AG10803 (cell line): ENCODE measurements around the gene PLP2.
"Not testable (repeated sequence)": the region's sequence is repeated elsewhere in the genome, so short reads cannot be mapped to it uniquely, and the experiment has no call there.

Experiments used
- DNase-seq: peaks from one replicate; pipeline ENCODE4 v3.0.0; 2010; ENCODE audit warnings: low read depth
- H3K4me3 ChIP-seq: 2 replicates; pipeline ENCODE4 v1.5.1; 2011; ENCODE audit warnings: mild to moderate bottlenecking, low read length, control low read depth
- CTCF ChIP-seq: conservative IDR thresholded peaks from 2 replicates; pipeline ENCODE4 v1.5.1; 2011; ENCODE audit warnings: mild to moderate bottlenecking, low read length, control low read depth, inconsistent platforms

PLP2 gene

GRCh38 chrX:49164589-49165360 is 6.9 kb upstream of the PLP2 start:
- no peak for DNase-seq
- no peak overlapping the region for H3K4me3 ChIP-seq
- no peak for TF ChIP-seq CTCF

DNA sequence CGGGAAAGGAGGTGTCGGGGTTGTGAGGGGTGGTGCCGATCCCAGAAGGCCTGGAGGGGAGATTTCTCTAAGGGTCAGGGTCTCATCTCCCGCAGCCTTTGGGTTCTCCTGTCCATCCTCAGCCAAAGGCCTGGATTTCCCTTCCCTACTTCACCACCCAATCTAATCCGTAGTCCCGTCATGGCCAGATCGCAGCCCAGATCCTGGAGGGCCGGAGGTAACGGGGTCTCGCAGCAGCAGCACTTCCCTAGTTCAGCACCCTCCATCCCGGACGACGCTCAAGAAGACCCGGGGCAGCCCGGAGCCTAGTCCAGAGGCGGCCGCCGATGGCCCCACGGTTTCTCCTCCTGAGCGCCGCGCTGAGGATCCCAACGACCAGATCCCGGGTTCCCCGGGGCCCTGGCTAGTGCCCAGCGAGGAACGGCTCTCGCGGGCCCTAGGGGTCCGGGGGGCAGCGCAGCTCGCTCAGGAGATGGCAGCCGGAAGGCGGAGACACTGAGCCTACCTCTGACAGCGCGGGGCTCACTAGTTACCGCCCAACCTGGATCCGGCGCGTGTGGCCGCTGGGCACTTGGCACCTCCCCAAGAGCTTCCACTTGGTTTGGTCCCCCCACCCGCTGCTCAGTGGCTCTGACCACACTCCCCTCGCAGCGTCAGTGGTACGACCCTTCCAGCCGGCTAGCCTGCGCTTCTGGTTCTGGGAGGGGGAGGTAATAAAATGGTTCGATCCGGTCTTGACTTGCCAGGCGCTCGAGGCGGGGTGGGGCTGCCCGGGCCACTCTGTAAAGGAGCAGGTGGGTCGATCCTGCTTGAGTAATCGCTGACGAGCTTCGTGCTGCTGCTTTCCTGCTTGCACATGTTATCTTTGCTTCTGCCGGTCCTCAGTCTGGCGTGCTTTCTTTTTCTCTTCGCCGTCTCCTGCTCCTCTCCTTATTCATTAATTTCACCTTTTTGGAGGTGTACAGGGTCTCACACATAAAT is 5.5 kb upstream of the PLP2 start:
- peak overlapping the region; percentile 59 for H3K4me3 ChIP-seq
- peak; percentile 62 for DNase-seq
- TF ChIP-seq CTCF = peak; percentile 21; the same call in 1 of the 2 replicates

DNA sequence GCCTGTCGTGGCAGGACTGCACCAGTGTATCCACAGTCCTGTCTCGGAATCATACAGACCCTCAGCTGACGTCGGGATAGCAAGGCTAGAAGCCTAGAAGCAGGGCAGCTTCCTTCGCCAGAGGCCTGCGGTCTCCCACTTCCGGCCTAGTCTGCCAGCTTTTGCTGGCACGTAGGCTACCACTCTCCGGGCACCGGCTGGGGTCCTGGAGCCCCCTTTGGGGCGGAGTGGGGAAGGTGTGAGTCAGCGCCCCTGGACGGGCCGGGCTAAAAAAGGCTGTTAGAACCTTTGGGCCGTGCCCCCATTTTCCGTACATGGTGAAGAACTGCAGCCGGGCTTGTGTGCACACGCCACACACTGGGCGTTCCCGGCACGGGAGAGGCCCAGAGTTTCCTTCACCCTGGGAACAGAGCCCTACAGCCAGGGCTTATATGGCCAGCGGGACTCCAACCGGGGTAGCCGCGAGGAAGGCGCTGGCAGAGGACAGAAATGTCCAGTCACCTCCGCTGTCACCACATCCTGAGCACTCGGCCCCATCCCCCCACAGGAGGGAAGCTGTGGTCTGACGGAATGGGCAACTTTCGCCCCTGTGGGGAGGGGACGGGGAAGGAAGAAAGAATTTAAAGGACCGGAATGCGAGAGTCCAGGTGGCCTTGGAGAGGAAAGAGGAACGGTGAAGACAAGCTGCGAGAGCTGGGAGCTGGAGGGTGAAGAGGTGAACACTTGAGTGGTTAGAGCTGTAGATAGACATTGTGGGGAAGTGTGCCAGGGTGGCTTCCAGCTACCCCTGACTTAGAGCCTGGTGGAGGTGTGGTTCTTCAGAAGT is 4.6 kb upstream of the PLP2 start:
- peak; percentile 86 for DNase-seq
- TF ChIP-seq CTCF = no peak
- H3K4me3 ChIP-seq = peak overlapping the region; percentile 59

DNA sequence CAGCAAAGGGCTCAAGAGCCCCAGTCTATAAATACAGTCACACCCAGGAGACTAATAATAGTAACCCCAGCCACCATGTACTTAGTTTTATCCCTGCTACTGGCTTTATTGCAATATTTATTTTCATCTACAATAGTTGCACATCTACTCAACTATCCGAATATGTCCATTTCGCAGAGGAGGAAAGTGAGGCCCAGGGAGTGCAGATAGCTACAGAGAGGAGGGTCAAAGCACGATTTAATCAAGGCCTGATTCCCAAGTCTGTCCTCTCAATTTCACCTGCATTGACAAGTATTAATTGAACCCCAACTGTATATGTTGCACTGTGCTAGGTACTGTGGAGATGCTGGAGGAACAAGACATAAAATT is 4.0 kb upstream of the PLP2 start:
- peak overlapping the region; percentile 59 for H3K4me3 ChIP-seq
- no peak for TF ChIP-seq CTCF
- DNase-seq = no peak

DNA sequence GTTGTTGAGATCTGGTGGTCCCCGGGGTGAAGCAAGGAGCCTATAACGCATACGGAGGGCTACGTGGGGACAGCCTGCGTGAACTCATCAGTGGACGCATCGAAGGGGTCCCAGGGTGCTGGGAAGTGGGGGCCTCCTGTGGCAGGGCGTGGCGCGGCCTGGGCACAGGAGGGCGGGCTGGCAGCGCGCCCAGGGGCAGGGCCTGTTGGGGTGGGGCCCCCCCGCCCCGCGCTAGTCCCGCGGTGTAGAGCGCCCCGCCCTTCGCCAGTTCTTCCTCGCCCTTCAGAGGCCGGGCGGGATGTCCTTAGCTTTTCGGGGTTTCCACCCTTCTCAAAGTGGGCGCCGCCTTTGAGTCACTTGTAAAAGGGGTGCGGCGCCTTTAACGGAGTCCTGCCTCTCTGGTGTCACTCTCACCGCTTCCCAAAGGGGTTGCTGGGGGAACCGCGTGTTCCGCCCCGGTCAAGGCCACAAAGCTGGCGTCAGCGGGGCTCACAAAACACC is 632 bp downstream of the PLP2 start:
- peak; percentile 54 for DNase-seq
- TF ChIP-seq CTCF = no peak
- peak overlapping the region; percentile 72 for H3K4me3 ChIP-seq

GRCh38 chrX:49173544-49173943 is 1.8 kb downstream of the PLP2 start:
- not testable (repeated sequence) for DNase-seq, H3K4me3 ChIP-seq

GRCh38 chrX:49174723-49175122 is 3.0 kb downstream of the PLP2 start:
- TF ChIP-seq CTCF = no peak
- H3K4me3 ChIP-seq = no peak overlapping the region
- no peak for DNase-seq
